MM.1S (cell line): ENCODE data around the gene E2F7.

Experiments used
- EZH2 ChIP-seq: fragments of 300-600 bp; sonication (generic); optimal IDR thresholded peaks from 2 replicates; pipeline ENCODE3; 2017; ENCODE audit warnings: low read depth, mild to moderate bottlenecking, antibody characterized with exemption, low read length, mixed read lengths
- EZH2phosphoT487 ChIP-seq: fragments of 300-600 bp; sonication (generic); IDR thresholded peaks from 2 replicates; pipeline ENCODE4 v1.6.1; 2018; ENCODE audit warnings: antibody characterized with exemption, low read length
- TF ChIP-seq, protein P1 (sequence below): fragments of 300-600 bp; sonication (generic); IDR thresholded peaks from 2 replicates; pipeline ENCODE4 v1.5.1; 2016; ENCODE audit warnings: antibody characterized with exemption, low read length, mixed read lengths

DNA sequence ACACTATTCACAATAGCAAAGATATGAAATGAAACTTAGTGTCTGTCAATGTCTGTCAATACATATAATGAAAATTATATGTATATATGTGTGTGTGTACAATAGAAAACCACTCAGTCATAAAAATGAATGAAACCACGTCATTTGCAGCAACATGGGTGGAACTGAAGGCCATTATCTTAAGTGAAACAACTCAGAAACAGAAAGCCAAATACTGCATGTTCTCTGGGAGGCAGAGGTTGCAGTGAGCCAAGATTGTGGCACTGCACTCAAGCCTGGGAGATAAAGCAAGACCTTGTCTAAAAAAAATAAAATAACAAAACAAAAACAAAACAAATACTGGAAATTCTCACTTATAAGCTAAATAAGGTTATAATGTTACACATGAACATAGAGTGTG, 16.7 kb upstream of the E2F7 start:
- TF ChIP-seq, protein P1, sequence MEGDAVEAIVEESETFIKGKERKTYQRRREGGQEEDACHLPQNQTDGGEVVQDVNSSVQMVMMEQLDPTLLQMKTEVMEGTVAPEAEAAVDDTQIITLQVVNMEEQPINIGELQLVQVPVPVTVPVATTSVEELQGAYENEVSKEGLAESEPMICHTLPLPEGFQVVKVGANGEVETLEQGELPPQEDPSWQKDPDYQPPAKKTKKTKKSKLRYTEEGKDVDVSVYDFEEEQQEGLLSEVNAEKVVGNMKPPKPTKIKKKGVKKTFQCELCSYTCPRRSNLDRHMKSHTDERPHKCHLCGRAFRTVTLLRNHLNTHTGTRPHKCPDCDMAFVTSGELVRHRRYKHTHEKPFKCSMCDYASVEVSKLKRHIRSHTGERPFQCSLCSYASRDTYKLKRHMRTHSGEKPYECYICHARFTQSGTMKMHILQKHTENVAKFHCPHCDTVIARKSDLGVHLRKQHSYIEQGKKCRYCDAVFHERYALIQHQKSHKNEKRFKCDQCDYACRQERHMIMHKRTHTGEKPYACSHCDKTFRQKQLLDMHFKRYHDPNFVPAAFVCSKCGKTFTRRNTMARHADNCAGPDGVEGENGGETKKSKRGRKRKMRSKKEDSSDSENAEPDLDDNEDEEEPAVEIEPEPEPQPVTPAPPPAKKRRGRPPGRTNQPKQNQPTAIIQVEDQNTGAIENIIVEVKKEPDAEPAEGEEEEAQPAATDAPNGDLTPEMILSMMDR: no peak
- TF ChIP-seq EZH2 (no peak), EZH2phosphoT487 (no peak)
